Stimulated activated CD4-positive, alpha-beta T cell treated with anti-CD3 and anti-CD28 coated beads, Interleukin-4, amount 100 ng/mL, for 48 hours (primary cell): ENCODE results near the gene EFL1.

ENCODE experiments used
- DNase-seq, 2 donors: peaks; one replicate each; pipeline ENCODE4 v3.0.0-alpha.2; 2020; ENCODE audit warnings: low read depth in 2 of 2

EFL1 gene

DNA sequence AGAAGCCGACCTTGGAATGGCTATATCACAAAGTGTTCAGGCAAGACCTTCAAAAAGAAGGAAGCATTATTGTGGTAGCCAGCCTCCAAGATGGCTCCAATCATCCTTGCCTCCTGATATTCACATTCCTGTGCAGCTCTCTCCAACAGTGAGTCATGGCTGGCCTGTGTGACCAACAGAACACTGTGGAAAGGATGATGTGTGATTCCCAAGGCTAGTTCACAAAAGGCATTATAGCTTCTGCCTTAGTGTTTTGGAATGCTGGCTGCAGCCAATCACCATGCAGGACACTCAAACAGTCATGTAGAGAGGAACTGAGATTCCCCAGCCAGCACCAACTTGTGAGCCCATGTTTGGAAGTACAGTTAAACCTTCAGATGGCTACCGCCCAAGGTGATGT is 102.6 kb downstream of the EFL1 start:
- DNase-seq, result no peak

DNA sequence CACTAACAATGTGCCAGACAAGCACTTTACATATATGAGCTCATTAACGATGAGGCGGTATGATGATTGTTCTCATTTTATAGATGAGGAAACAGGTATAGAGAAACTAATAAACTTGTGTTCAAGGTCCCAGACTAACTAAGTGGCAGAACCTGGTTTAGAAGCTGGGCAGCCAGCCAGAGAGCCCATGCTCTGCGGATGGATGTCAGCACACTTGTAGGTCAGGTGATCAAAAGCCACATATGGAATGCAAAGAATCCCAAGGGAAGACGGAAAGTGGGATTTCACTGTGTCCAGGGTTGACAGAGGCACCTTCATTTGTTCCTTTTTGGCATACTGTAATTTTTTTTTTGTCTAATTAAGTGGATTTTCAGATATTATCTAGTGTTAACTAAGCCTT is 103.7 kb downstream of the EFL1 start:
- DNase-seq, result no peak

DNA sequence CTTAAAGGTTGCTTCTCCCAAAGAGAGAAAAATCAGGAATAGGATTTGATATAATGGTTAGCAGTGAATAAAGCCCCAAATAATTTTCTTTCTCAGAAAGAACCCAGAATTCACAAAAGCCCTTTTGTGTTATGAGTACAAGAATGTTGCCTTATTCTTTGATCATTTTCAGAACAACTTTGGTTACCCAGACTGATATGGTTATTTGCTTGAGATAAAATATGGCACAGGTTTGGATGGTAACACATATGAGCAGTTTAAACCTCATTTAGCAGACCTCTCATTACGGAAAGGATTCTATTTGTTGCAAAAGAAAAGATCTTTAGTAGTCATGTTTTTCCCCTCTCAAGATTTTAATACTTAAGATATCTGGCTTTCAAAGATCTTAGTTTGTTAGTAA is 111.9 kb downstream of the EFL1 start:
- DNase-seq, result no peak

DNA sequence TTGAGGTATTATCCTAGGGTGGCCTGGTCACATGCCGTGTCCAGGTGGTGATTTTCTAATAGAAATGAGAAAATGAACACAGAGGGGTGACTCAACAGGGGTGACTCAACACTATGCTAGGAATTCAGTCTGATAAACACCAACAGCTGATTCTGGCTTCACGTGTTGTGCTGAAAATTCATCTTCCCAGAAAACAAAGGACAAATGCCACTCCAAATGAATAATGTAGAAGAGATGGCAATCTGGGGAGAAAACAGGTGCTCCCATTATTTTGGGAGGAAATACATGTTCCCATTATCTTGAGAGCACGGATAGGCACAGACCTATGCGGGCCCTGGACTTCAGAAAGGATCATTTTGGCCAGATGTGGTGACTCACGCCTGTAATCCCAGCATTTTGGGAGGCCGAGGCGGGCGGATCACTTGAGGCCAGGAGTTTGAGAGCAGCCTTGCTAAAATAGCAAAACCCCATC is 115.5 kb downstream of the EFL1 start:
- no peak for DNase-seq

- DNase-seq, result no peak
Measured at GRCh38 chr15:82146576-82146975, 116.0 kb downstream of the EFL1 start.

GRCh38 chr15:82143390-82144385 is 118.8 kb downstream of the EFL1 start:
- no peak for DNase-seq

- no peak for DNase-seq
Measured at GRCh38 chr15:82140886-82141285, 121.6 kb downstream of the EFL1 start.

DNA sequence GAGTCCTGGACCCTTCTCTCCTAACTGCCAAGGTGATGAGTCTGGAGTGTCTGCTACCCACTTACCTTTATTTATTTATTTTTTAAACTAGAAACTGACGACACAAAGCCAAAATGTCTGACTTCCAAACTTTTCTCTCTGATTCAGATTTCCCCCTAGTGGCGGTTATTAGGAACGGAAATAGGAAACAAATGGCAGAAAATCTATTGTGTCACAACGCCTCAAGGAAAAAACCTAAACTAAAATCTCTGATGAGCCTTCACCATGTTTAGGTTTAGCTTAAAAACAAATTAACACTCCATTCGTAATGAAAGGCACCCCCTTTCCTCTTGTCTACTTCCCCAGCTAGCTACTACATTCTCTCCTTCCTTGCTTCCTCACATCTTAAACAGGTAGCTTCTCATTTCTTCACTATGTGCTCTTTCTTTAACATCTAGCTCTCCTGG is 122.7 kb downstream of the EFL1 start:
- no peak for DNase-seq

GRCh38 chr15:82138306-82138705 is 124.2 kb downstream of the EFL1 start:
- DNase-seq, result no peak

DNA sequence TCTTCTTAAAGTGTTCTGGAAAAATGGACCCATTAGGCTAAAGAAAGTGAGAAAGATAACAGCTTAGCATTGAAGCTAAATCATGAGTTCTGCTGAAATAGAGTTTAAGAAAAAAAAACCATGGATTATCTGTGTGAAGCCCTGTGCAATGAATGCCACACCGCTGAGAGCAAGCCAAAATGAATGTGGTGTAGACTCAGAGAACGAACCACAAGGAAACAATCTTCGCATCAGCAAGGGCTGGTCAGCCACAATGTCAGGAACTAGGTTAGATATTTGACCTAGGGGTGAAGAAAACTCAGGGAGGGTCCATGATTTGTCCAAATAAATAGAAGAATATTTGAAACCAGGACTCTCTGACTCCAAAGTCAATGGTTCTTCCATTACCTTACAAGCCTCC is 125.3 kb downstream of the EFL1 start:
- no peak for DNase-seq

DNA sequence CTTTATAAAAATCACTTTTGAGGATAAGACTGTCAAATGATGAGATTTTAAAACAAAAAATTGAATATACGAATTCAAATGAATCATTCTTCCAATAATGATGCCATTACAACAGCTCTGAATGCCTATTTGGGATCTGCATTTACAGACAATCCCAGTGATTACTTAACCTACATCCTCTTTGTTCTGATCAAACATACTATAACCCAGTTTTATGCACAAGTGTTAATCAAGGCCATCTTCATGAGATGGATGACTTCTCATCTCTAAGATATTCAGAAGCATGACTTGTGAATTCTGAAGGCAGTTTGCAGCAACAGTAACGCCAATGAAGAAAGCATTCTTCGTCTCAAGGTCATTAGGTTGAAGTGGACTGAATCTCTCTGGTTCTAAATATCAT is 126.4 kb downstream of the EFL1 start:
- no peak for DNase-seq

GRCh38 chr15:82135638-82136037 is 126.9 kb downstream of the EFL1 start:
- no peak for DNase-seq

DNA sequence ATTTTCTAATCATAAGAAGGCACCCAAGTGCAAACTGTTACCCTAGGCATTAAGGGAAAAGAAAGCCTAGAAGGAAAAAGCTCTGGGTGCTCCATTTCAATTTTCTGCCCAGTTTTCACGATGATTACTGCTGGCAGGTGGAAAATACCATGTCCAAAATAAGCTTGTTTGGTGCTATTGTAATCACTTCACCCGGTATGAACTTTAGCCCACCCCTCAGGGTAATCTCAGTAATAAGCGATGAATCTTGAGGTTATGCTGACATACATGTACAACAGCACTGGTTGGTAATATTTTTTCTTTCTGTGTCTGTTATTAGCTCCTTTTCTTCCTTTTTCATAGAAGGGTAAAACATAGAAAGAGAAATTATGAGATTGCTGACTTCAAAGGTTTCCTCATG is 128.1 kb downstream of the EFL1 start:
- no peak for DNase-seq

- no peak for DNase-seq
Measured at GRCh38 chr15:82133251-82133650, 129.3 kb downstream of the EFL1 start.

DNA sequence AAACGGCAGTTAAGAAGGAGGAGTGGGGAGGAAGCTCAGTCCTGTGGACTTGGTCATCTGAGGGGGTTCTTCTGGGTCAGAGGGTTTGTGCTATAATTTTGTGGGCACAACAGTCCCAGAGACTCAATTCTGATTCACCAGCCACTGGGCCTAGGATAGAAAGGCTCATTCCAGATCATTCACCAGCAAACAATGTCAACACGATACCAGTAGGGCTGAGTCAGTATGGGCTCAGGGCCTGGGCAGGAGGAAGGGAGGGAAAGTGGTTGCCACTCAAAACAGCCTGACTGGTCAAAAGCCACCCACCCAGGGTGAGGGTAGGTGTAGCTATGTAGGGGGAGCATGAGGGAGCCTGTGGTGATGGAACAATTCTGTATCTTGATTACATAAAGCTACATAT is 129.8 kb downstream of the EFL1 start:
- DNase-seq, result no peak

- no peak for DNase-seq
Measured at GRCh38 chr15:82132096-82132495, 130.4 kb downstream of the EFL1 start.

DNA sequence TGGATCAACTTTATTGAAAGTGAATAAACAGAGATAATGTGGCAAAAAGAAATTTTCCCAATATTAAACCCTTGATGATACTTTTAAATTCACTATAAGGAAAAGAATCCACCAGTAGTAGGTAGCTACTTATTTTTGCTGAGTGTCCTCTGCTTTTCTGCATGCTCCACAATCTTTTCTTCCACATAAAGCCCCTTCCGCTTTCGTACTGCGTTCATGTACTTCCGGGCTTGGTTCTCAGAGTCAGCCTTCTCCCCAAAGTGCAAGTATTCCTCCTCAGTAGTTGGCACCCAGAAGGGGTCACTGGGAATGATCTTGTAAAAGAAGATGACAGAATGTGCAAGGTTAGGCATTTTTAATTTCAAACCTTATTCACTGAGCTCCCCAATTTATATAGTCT is 132.3 kb downstream of the EFL1 start:
- DNase-seq, result no peak

DNA sequence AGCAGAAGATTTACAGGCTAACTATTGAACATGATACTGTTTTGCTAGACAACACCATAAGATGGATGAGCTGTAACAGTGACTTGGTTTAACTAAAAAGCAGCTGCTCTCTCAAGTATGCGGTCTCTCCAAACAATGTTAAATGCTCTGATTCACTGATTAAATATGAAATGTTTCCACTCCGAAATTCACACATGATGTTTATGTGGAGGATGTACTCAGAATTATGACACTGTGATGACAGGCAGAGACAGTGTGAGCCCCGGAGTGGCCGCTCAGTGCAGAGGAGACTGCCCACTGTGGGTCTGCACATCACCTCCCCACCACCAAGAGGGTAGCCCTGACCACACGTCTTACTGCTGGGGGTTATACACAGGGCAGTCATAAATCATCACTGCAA is 132.8 kb downstream of the EFL1 start:
- DNase-seq, result no peak

DNA sequence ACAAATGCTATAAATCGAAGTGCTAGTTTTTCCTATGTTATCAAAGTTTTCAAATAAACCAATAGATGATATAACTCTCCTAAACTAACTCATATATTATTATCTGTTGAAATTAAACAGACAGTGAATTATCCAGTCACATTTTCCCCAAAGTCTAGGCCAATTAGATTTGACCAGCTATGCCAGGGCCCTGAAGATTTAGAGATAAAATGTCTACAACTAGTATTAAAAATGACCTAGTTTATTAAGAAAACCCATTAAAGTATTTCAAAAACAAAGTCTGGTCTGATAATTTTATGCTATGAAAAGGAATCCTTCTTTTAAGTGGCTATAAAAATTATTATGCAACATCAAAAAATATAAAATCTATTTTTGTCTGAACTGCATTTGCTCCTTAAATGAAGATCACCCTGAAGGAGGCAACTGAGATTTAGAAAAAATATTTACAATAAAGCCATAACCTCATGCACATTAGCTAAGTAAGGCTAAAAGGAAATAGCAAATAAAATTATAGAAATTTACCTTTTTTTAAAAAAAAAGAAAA is 133.3 kb downstream of the EFL1 start:
- no peak for DNase-seq

GRCh38 chr15:82128401-82129148 is 134.0 kb downstream of the EFL1 start:
- DNase-seq, result no peak

- DNase-seq, result no peak
Measured at GRCh38 chr15:82127581-82127980, 135.0 kb downstream of the EFL1 start.

- no peak for DNase-seq
Measured at GRCh38 chr15:82126346-82126745, 136.2 kb downstream of the EFL1 start.
